MCF 10A (cell line): ENCODE results near the gene PPP1R14C. TPM values are rescaled to one million over a fixed set of nuclear protein-coding genes. Genes with fewer than 3 reads are reported as not detected.

Experiments used
- BruUV-seq: library from RNA; stranded (reverse); fragments of 400-500 nt; replicated peaks from 2 replicates; lab custom pipeline; 2021; lab: Mats Ljungman, UMichigan
- CTCF ChIA-PET: fragments of 300-600 bp; sonication (Branson Sonifier 250); formaldehyde crosslinking; extraction: SDS; loops from one replicate; lab custom pipeline; 2021; ENCODE audit warnings: antibody characterized with exemption, inconsistent platforms; lab: Yijun Ruan, JAX
- POLR2A ChIA-PET: fragments of 300-600, 350-650 bp; sonication (Branson Sonifier 250); formaldehyde crosslinking; extraction: SDS; loops from one replicate; lab custom pipeline; 2020; ENCODE audit warnings: antibody characterized with exemption, inconsistent platforms; lab: Yijun Ruan, JAX
- DNase-seq: peaks from one replicate; pipeline ENCODE4 v3.0.0-alpha.2; 2018; ENCODE audit not compliant: unreplicated experiment
- H3K27ac Mint-ChIP-seq: one replicate; pipeline ENCODE4 v1.8.0; 2022; ENCODE audit warnings: mild to moderate bottlenecking, low read depth, mixed read lengths; ENCODE audit not compliant: unreplicated experiment
- H3K27me3 Mint-ChIP-seq: one replicate; pipeline ENCODE4 v1.8.0; 2022; ENCODE audit warnings: mixed read lengths; ENCODE audit not compliant: insufficient read depth, unreplicated experiment
- H3K36me3 Mint-ChIP-seq: one replicate; pipeline ENCODE4 v1.8.0; 2022; ENCODE audit warnings: mild to moderate bottlenecking, moderate library complexity, mixed read lengths; ENCODE audit not compliant: insufficient read depth, unreplicated experiment
- H3K4me1 Mint-ChIP-seq: one replicate; pipeline ENCODE4 v1.8.0; 2022; ENCODE audit warnings: mixed read lengths; ENCODE audit not compliant: insufficient read depth, unreplicated experiment
- H3K4me3 Mint-ChIP-seq: one replicate; pipeline ENCODE4 v1.8.0; 2022; ENCODE audit warnings: mild to moderate bottlenecking, moderate library complexity, mixed read lengths; ENCODE audit not compliant: unreplicated experiment
- H3K9me3 Mint-ChIP-seq: one replicate; pipeline ENCODE4 v1.8.0; 2022; ENCODE audit warnings: mixed read lengths; ENCODE audit not compliant: unreplicated experiment
- intact Hi-C: fragments of 100-400 bp; cut with micrococcal nuclease; formaldehyde crosslinking; loops from 2 replicates; pipeline ENCODE4 v1.14.1; 2022
- total RNA-seq: library from RNA; stranded (reverse); gene quantifications from 2 replicates; pipeline ENCODE4 v1.2.3, GENCODE V29; 2022
- TF ChIP-seq, protein P1 (sequence below): fragments of 200-600 bp; IDR thresholded peaks from one replicate; pipeline ENCODE4 v1.8.0; 2022; ENCODE audit warnings: antibody characterized with exemption, mild to moderate bottlenecking; ENCODE audit not compliant: unreplicated experiment

Gene PPP1R14C
- total RNA-seq, 1 experiment from 2014 or later: 32.0 TPM

DNA sequence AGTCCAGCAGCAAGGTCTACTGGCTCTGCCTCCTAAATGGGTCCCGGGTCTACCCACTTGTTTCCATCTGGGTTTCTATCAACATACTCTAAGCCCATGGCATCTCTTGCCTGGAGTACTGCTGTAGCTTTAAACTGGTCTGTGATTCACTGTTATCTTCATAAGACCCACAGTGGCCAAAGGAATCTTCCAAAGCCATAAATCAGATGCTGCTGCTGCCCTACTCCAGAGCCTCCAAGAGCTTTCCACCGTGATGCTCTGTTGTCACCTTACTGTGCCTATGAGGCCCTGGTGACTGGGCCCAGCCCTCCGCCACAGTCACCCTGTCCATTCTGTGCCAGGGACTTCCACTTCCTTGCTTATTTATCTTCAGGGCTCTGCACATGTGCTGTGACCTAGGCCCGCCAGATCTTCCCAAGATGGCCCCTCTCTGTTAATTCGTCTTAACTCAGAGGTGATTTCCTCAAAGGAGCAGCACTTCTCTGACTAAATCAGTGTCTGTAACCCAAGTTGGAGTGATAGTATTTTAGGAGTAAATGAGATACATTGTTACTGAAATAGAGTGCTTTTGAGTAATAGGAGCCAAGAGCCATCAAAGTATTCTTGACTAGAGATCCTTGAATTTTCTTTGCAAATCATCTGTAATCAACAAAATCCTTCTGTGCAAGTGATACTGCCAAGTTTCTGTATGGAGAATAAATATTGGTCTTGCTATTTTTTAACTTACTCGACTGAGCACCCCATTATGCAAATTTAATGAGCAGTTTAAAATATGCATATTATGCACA lies 102.5 kb downstream of the PPP1R14C start:
- intact Hi-C loops: no loop called here
- Mint-ChIP-seq H3K9me3 (no peaks in the 10 kb centered on the region), H3K4me3 (no peak overlapping the region), H3K4me1 (peaks cover 12% of the 10 kb centered on the region), H3K36me3 (peaks cover 16% of the 10 kb centered on the region), H3K27me3 (no peaks in the 10 kb centered on the region), H3K27ac (no peak overlapping the region)
- TF ChIP-seq, protein P1, sequence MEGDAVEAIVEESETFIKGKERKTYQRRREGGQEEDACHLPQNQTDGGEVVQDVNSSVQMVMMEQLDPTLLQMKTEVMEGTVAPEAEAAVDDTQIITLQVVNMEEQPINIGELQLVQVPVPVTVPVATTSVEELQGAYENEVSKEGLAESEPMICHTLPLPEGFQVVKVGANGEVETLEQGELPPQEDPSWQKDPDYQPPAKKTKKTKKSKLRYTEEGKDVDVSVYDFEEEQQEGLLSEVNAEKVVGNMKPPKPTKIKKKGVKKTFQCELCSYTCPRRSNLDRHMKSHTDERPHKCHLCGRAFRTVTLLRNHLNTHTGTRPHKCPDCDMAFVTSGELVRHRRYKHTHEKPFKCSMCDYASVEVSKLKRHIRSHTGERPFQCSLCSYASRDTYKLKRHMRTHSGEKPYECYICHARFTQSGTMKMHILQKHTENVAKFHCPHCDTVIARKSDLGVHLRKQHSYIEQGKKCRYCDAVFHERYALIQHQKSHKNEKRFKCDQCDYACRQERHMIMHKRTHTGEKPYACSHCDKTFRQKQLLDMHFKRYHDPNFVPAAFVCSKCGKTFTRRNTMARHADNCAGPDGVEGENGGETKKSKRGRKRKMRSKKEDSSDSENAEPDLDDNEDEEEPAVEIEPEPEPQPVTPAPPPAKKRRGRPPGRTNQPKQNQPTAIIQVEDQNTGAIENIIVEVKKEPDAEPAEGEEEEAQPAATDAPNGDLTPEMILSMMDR: no peak
- BruUV-seq: no TSS peak
- ChIA-PET POLR2A (no interaction called here), CTCF (no interaction called here)
- DNase-seq: no peak

DNA sequence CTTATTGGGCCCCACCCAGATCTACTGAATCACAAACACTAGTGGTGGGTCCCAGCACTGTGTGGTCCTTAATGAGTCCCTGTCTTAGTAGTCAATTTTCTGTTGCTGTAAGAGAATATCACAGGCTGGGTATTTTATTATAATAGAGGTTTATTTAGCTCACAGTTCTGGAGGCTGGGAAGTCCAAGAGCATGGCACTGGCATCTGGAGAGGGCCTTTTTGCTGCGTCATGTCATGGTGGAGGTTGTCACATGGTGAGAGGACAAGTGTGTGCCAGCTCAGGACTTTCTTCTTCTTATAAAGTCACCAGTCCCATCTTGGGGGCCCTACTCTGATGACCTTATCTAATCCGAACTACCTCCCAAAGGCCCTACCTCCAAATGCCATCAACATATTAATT lies 105.0 kb downstream of the PPP1R14C start:
- H3K36me3 Mint-ChIP-seq: peaks cover 16% of the 10 kb centered on the region
- H3K27ac Mint-ChIP-seq: no peak overlapping the region
- no peak overlapping the region for H3K4me3 Mint-ChIP-seq
- H3K9me3 Mint-ChIP-seq: no peaks in the 10 kb centered on the region
- ChIA-PET POLR2A (interaction anchor here (1.2 to 11.4 kb wide), 2 partner anchors 17 to 104 kb away, joined by 5 to 246 read pairs; partner anchors contain the start of gene PPP1R14C), CTCF (interaction anchor here (0.5 to 1.2 kb wide), 5 partner anchors 13 to 176 kb away, joined by 3 to 5 read pairs (median 3); no protein-coding TSS in a partner anchor)
- no peaks in the 10 kb centered on the region for H3K27me3 Mint-ChIP-seq
- TF ChIP-seq, protein P1: no peak
- intact Hi-C loops: no loop called here
- BruUV-seq: no TSS peak
- H3K4me1 Mint-ChIP-seq: peaks cover 23% of the 10 kb centered on the region
- no peak for DNase-seq

DNA sequence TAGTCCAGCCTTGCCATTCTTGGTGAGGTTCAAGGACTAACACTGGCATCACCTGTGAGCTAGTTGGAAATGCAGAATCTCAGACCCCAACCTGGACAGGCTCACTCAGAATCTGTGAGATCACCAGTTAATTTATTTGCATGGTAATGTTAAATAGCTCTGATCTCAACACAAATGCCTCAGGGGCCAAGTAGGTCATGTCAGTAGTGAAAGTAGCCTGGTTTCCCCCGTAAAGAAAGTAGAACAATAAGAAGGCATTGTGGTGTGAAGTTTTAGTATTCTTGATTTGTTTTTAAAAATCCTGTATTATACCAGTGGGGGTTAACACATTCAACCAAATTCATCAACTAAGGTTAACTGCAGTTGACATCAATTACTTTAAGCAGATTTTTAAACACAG lies 105.5 kb downstream of the PPP1R14C start:
- intact Hi-C loops: no loop called here
- TF ChIP-seq, protein P1: no peak
- peaks cover 16% of the 10 kb centered on the region for H3K36me3 Mint-ChIP-seq
- no peaks in the 10 kb centered on the region for H3K9me3 Mint-ChIP-seq
- no peak overlapping the region for H3K27ac Mint-ChIP-seq
- ChIA-PET POLR2A (interaction anchor here (4.3 to 11.4 kb wide), 2 partner anchors 17 to 104 kb away, joined by 15 to 246 read pairs; partner anchors contain the start of gene PPP1R14C), CTCF (interaction anchor here (0.5 to 1.2 kb wide), 4 partner anchors 14 to 177 kb away, joined by 3 to 5 read pairs (median 3); no protein-coding TSS in a partner anchor)
- BruUV-seq: no TSS peak
- H3K4me1 Mint-ChIP-seq: peaks cover 28% of the 10 kb centered on the region
- no peak overlapping the region for H3K4me3 Mint-ChIP-seq
- no peaks in the 10 kb centered on the region for H3K27me3 Mint-ChIP-seq
- no peak for DNase-seq

DNA sequence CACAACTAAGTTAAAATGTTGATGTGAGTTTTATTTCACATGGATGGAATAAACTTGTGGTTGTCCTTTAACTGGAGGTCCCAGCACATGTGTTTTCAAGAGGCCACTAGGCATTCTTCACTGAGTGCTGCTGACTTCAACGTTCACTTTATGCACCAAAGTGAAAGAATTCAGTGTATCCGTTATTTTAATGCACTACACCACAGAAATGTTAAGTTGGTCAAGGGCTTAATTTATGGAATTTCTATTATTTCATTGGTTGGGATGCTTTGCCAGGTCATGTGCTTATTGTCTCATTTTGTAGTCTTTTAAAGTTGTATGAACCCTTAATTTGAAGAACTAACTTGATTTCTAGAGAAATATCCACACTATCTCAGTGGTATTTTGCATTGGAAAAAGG lies 106.4 kb downstream of the PPP1R14C start:
- Mint-ChIP-seq H3K36me3 (peaks cover 16% of the 10 kb centered on the region), H3K4me3 (no peak overlapping the region), H3K9me3 (no peaks in the 10 kb centered on the region), H3K27ac (no peak overlapping the region), H3K4me1 (peaks cover 34% of the 10 kb centered on the region), H3K27me3 (no peaks in the 10 kb centered on the region)
- ChIA-PET POLR2A (interaction anchor here (0.6 to 11.4 kb wide), 5 partner anchors 13 to 1749 kb away, joined by 3 to 246 read pairs (median 7); partner anchors contain the start of gene PPP1R14C), CTCF (interaction anchor here (1.1 to 3.6 kb wide), 2 partner anchors 21 to 169 kb away, joined by 5 to 20 read pairs; no protein-coding TSS in a partner anchor)
- intact Hi-C loops: no loop called here
- BruUV-seq: no TSS peak
- TF ChIP-seq, protein P1: no peak
- no peak for DNase-seq
